Stimulated activated CD4-positive, alpha-beta T cell treated with anti-CD3 and anti-CD28 coated beads, Interleukin-4, amount 100 ng/mL, for 1 hour (primary cell): Measurements from ENCODE around the gene HEPHL1.

Source experiments
- DNase-seq: peaks from one replicate; pipeline ENCODE4 v3.0.0-alpha.2; 2020

The HEPHL1 gene

DNA sequence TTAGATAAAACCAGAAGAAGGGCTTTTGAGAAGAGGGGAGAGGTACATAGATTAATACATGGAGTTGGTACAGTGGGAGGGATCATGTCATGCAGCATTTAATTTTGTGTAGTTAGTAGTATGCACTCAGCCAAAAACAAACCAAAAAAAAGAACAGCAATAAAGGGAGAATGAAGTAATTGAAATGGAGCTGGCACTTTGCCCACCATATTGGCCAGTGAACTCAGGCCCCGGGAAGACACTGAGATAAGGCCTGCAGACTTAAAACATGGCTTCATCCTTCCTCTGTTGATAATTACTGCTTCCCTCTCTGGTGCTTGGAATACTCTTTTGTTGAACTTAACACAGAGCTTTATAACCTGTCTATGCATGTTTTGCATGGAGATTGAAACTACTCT lies 110.6 kb downstream of the HEPHL1 start:
- no peak for DNase-seq

DNA sequence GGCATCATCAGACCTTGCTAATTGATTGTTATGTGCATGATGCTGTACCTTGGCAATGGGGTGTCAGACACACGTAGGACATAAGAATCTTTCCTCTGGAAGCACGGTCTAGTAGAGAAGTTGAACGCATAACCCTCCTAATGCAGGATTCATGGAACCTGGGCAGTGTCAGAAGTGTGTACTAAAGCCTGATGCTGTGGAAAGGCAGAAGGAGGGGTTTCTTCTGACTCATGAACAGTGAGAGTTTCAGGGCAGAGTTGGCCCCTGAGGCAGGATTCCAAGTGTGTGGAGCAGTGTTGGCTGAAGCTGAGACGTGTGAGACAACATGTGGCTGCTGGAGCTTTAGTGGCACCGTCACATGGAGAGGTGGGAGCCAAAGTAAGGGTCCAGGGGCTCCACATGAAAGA lies 111.0 kb downstream of the HEPHL1 start:
- no peak for DNase-seq

DNA sequence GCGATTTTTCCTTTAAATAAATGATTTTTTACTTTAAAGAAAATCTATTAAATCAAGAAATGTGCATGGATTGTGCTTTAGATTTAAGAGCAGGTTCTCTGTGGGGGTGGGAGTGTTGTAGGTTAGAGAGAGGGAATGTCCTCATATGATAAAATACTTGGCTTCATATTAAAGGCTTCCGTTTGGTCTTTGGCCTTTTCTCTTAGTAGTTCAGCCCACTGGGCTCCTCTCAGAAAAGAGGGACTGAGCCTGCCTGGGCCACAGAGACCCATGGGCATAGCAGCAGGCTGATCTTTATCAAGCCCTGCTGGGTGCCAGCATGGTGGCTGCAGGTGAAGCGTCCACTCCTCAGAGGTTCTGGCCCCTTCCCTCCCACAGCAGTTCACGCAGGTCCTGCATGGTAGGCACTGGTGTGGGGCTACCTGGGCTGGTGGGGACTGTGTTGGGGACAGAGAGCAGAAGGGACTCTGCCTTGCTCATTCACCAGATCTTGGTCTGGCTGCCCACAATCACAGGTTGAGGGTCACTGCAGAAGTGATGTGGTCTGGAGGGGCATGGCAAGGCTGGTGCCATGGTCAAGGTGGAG lies 111.8 kb downstream of the HEPHL1 start:
- DNase-seq, result no peak

DNA sequence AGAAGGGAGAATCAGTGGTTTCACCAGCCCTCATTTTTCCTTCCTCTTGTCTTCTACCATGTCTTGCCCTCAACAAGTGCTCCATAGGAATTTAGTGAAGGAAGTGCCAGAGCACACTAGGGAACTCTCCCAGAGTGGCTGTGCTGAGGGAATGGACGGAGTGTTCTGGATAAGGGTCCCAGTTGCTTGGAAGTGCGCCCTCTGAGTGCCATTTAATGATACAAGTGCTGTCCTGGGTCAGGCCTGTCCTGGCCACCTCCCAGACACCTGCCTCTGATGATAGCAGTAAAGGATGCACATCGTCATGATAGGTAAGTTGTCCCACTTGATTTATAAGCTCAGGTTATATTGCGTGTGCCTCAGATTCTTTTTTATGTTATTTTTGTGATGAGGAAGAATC lies 112.6 kb downstream of the HEPHL1 start:
- DNase-seq, result no peak

DNA sequence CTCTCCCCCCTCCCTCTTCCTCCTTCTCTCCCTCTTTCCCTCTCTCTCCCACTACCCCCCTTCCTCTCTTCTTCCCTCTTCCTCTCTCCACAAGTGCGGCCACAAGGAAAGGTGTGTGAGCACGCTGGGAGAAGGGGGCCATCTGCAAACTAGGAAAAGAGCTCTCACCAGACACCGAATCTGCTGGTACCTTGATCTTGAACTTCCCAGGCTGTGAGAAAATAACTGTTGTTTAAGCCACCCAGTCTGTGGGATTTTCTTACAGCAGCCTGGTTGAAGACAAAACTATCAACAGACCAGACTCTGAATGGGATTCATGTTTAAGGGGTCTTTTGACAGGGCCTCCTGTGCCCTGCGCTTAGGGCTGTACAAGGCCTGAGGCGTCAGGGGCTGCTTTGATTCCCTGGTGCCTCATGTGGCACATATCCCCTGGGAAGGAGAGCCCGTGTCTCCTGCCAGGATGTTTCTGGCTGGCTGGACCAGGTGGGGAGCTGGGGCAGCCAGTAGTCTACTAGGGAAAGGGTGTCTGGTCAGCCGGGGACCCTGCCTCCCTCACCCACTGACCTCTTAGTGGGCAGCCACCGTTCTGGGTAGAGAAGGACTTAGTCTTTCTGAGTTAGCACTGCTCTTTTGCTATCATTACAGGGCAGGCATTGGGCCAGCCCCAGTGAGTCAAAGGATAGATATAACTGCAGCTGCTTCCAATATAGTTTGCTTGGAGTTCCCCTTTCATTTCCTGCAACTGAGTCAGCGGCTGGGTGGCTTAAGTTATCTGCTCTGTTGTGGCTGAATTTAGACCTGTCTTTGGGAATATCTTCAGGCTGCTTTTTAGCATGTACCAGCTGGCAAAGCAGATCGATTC lies 113.7 kb downstream of the HEPHL1 start:
- DNase-seq, result peak; percentile 29

DNA sequence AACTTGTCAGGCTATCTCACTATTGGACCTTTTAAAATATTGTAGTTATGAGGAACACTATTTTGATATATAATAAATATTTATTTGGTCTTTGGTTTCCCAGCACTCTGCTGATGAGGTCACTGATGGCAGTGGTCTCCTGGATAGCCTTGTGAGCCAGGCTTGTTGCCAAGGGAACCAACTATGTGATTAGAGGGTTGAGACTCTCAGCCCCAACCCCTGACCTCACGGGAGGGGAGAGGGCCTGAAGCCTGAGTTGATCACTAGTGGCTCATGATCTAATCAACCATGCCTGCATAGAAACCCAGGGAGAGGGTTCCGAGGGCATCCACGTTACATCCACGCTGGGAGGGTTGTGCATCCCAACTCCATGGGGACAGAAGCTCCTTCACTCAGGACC lies 118.3 kb downstream of the HEPHL1 start:
- DNase-seq, result no peak

DNA sequence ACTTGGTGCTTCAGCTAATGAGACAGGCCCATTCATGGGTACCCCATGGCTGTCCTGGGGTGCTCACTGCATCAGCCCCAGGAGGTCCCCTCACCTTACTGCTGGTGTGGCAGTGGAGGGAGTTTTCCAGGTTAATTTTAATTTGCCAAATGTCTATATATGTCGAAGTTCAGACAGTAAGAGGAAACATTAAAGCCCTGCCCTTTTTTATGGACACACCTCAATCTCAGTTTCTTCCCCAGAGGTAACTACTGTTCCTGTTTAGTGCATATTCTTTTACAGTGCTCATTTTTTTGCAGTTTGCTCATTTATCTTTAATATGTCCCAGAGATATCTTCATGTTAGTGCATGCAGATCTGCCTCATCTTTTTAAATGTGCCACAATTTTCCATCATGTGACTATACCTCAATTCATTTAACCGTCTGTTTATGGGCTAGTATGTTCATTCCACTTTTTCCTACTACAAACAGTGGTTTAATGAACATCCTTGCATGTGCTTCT lies 119.1 kb downstream of the HEPHL1 start:
- no peak for DNase-seq

DNA sequence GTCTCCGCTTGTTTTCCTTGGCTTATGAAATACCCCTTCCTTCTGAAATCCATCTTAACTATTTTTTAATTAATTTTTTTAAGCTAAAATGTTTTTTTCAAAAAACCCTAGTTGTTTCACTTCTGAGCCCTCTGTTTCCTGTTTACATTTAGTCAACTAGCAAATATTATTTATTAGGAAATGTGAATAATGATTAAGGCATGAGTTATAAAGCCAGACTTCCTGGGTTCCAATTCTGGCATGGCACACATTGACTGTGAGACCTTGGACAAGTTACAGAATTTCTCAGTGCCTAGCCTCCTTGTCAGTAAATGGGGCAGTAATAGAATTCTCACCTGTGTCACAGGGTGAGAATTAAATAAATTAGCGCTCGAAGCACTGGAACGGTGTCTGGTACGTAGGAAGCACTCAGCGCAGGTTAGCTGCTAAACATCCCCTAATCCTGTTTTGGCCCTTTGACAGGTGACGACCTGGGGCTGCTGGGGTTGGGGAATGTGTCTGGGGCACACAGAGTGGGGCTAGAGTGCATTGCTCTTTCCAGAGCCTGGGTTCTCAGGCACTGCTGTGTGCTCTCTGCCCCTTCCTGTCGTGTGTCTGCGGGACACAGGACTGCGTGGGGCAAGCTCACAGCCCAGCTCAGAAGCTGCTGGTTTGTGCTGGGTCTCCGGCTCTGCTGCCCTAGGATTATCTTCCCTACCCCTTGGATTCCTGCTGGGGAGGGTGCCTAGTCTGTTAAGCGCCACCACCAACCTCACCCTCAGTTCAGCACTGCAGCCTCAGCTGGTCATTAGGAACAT lies 120.6 kb downstream of the HEPHL1 start:
- no peak for DNase-seq

DNA sequence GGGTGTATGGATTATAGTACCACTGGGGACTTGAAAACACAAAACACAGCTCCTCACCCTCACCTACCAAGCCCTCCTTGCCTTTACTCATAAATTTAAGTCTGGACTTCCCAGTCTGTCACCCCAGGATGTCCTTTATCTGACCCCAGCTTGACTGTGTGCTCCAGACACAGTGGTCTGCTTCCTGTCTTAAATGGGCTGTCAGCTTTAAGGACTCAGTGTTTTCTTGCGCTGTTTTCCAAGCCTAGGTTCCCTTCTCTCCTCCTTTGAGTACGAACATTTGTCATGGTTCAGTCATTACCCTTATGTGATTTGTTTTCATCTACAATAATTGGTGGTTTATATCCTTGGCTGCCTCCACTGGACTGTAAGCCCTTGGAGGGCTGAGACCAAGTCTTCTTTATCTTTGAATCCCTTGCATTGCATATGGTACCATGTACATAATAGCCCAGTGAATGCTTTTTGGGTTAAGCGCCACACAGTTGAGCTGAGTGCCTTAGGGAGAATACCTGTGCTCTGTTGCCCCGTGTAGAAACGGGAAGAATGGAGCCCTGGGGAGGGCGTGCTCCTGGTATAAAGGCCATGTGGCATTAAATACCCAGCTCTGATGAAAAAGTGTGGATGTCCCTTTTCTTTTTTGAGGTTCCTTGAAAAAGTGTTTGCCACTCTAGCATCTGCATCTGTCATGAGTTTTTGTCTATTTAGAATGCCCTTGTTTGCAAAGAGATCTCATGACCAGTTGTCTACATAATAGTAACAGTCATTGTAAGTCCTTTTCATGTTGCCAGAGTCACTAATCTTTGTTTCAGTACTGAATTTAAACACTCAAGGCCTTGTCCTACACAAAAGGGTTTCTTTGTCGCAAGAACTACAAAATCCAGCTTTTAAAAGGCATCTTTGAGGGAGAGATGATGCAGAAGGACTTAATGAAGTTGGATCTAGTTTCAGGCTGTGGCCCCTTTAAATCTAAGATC lies 121.4 kb downstream of the HEPHL1 start:
- no peak for DNase-seq

DNA sequence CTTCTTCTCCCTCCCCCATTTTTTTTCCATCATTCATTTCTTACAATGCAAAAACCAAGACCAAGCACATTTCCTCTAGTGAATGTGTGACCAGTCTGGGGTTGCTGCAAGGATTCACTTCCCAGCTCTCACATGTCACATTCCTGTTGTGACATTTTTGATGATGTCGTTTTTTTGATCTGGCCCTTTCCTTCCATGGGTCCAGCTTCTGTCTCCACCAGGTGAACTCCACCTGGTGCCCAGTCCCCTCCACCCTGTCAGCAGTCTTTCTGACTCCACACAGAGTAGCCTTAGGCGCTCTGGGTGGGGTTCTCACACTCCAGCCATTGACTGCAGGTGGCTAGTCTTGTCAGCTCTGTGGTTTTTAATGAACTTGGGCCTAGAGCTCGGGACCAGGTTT lies 123.1 kb downstream of the HEPHL1 start:
- DNase-seq, result no peak

DNA sequence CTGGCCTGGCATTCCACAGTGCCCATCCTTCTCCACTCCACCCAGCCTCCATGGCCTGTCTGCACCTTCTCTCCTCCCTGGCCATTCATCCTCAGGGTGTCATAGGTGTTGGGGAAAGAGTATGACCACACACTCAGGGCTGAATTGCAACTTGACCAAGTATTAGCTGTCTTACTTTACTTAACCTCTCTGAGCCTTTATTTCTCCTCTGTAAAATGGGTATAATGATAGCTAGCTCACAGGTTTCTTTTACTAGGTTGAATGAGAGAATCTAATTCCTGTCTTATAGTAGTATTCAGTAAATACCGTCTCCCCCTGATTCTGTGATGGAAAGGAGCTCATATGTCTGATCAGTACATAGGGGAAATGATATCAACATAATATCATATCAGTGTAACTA lies 123.5 kb downstream of the HEPHL1 start:
- DNase-seq, result no peak

DNA sequence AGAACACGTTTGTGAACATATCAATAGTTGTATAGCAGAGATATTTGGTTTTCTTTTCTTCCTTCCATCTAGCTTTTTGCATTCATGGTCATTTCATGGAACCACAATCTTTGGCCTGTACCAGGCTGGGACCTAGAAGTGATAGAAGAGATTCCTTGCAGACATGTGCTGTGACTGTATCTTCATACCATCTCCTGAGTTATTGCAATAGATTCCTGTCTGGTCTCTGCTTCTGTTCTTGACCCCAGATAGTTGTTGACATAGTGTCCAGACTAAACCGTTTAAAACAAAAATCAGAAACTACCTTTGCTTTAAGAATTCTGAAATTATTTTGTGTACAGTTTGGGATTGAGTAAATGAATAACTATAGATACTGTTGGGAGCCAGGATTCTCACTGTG lies 124.3 kb downstream of the HEPHL1 start:
- DNase-seq, result no peak

DNA sequence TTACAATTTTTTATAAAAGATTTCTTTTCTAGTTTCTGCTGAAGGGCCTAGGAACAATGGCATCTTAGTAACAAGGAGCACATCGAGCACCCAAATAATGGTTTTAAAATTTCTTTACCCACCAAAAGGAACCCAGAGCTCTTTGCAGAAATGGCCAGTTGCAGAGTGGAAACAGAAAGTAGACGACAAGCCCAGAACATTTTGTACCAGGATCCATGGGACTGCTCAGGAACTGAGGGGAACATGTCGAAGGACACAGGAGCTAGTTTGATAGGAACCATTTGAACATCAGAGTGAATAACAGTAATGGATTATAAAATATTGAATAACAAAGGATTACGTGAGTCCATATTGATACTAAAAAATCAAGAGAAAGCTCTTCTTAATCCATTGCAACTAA lies 124.8 kb downstream of the HEPHL1 start:
- DNase-seq, result no peak

DNA sequence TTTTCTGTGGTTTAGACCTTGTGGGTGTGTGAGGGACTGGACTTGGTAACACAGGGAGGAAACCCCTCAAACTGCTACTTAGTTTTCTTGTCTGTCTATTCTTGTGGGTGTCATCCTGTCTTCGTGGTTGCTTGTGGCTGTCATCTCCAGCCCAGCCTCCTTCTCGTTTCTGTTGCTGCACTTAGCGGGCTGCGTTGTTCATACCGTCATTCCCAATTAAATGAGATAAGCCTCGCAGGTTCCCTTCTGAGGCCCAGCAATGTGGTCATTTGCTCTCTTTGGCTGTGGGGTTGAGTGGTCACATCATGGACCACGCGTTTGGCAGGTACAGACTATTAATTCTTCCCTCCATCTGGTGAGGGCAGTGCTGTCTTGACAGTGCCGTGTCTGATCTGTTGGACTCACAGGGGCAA lies 126.3 kb downstream of the HEPHL1 start:
- no peak for DNase-seq

DNA sequence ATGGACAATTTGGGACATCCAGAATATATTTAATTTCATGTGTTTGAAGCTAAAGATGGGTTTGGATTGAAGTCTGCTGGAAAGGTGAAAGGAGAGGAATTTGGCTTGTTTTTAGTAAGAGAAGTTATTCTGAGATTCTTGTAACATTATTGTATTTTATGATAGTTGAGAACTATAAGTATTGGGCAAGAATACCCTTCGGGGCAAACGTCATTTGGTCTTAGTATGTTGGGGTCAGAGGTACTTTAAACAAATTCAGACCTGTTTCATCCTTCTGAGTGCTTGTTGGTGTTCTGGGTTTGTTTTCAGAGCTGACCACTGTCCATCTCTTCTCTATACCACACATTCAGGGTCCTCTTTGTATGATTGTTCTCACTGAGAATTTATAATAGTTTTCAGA lies 127.0 kb downstream of the HEPHL1 start:
- DNase-seq, result no peak

DNA sequence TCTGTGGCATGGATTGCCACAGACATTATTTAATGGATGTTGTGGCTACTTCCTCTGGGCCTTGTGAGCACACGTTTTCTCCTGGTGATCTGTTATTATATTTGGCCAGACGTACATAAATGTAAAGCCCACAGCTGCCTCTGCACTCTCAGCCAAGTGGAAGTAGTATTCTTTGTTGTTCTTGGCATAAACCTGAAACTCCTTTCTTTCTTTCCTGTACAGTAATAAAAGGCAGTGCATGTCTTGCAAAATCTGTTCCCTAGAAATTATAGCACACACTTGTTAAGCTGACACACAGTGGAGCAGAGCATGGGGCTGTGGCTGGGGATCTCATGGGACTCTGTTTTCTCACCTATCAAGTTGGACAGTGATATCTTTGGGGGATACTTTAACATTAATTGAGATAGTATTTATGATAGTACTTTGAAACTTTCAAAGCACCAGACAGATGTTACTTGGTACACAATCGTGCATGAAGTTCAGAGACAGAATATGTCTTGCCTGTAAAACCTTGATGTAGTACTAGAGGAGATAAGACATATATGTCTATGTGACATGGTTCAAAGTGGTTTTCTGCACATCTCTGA lies 128.4 kb downstream of the HEPHL1 start:
- DNase-seq, result no peak

DNA sequence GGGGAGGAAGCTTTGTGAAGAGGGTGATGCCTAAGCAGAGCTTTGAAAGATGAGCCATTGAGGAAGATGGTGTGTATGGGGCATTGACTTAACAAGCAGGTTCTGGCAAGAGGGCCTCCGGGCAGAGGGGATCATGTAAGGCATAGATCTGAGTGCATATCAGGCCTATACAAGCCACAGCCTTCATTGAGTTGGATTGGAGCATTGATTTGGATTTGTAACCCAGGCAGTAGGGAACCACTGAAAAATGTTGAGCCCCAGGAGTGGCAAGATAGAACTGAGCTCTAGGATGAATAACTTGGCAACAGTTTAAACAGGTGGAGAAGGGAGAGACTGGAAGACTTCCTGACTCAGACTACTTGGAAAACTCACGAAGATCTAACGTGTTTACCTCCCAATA lies 128.9 kb downstream of the HEPHL1 start:
- DNase-seq, result no peak

DNA sequence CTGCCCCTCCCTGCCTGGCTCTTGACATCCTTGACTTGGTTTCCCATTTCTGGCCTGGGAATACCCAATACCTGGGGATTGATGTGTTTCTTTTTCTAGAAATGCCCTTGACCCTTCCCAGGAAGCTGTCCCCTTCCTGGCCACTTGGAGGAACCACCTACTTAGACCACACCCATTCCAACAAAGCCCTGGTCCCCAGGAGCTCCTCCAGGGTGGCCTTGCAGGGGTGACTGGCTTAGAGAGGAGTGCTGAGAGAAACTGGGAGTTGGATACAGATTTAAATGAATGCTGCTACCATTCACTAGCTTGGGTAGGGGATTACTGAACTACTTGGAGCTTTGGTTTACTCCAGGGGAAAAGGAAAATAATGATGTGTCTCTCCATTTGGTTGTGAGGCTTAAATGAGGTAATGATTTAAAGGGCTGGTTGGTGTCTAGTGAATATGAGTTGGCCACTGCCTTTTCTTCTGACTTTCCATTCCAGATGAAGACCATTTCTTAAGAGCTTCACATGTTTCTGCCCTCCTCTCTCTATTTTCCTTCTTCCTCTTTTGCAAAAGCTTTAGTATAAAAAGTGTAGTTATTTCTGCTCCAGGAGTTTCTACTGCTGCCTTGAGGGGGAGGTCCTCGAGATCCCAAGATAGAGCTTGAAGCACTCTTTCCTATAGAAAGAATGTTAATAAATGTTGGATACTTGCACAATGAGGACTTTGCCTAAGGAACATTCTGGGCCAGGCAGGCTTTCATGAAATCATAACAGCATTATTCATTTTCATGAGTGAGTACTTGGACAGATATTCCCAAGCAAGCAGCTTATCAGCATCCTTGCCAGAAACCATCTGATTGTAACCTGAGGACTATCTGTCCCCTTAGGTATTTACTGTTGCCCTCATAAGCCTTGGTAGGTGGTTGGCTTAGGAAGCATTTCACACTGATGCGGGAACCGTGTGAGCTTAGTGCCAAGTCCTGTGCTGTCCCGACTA lies 129.8 kb downstream of the HEPHL1 start:
- no peak for DNase-seq

DNA sequence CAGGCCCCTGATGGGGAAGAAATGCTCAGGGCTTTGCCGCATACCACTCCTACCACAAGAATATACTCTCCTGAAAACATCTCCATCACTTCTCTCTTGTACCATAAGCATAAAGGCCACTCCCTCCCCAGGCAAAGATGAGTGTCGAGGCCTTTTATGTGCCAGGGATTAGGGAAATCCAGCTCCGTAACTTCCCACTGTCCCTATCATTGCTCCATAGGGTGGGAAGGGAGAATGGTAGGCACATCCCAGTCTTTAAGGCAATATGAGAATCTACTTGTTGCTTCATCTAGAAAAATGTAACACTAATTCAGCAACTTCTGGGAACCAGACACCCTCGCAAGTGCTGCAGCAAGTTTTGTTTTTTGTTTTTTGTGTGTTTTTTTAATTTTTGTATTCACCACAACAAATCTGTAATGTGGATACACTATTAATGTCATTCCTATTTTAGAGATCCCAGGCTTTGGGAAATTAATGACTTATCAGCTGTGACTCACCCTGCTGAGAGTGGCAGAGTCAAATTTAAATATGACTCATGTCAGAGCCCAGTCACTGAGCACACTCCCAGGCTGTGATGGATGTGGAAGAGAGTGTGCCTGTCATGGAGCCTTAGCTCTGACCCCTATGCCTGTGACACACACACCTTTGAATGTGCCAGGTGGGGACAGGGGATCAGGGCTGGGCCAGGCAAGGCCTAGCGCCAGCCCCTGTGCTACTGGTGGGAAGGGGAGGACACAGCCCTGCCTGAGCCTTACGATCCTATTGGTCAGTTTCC lies 130.9 kb downstream of the HEPHL1 start:
- no peak for DNase-seq

DNA sequence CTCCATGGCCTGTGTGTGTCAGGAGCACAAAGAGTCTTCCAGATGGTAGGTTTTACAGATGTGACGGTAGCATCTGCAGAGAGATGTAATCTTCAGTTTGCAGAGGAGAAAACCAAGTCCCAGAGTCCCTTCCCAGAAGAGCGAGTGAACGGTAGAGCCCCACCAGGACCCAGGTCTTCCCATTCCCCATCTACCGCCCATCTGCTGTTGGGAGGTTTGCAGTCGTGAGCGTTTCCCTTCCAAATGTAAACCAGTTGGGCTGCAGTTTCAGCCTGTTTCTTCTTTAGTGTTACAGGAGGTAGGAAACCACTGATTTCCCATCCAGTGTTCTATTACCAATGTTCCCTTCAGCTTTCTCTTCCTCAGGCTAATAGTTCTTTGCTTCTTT lies 131.5 kb downstream of the HEPHL1 start:
- DNase-seq, result no peak
